ENCODE results near the gene ADSS2.

The ADSS2 gene

DNA sequence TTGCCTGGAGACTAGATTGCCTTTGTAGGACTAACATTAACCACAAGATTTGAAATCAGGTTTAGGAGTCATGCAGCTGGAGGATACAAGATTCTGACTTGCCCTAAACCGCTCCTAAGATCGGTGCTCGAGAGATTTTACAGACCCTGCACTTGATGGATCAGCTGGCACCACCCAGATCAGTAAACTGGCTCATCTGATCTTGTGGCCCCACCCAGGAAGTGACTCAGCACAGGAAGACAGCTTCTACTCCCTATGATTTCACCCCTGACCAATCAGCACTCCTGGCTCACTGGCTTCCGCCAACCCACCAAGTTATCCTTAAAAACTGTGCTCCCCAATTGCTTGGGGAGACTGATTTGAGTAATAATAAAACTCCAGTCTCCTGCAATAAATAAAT is 8.5 kb upstream of the ADSS2 start:
- Histone ChIP-seq H3K4me1 (ENCODE audit: control insufficient read depth in 2 of 2, insufficient read depth in 2 of 2, low read length in 2 of 2) (peaks cover 4 to 5% of the 10 kb centered on the region in 2 donors), H3K27me3 (ENCODE audit: control insufficient read depth in 2 of 2, insufficient read depth in 2 of 2, low read length in 2 of 2) (no peaks in the 10 kb centered on the region), H3K9me3 (ENCODE audit: control insufficient read depth in 2 of 2, low read length in 2 of 2) (no peaks in the 10 kb centered on the region), H3K9ac (ENCODE audit: low read depth in 1 of 2, low read length in 2 of 2) (no peak overlapping the region), H3K27ac (ENCODE audit: low read depth in 2 of 2, low read length in 2 of 2) (no peak overlapping the region), H3K36me3 (ENCODE audit: control insufficient read depth in 2 of 2, insufficient read depth in 2 of 2, low read length in 2 of 2) (no peaks in the 10 kb centered on the region), H3K4me3 (ENCODE audit: low read length in 2 of 2) (no peak overlapping the region)

DNA sequence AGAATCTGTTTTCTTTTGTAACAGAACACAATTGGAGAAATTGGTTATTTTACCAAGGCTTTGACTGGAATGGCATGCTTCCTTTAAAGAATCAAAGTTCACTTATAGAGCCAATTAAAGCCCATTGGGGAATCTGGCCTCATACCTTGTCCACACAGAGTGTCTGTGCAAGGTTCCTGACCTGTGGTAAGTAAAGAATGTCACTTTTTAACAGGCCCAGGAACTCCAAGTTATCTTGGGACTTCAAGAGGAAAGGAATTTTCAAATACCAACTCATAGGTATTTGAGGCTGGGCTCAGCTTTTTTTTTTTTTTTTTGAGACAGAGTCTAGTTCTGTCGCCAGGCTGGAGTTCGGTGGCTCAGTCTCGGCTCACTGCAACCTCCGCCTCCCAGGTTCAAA is 7.1 kb upstream of the ADSS2 start:
- Histone ChIP-seq H3K27me3 (ENCODE audit: control insufficient read depth in 2 of 2, insufficient read depth in 2 of 2, low read length in 2 of 2) (no peaks in the 10 kb centered on the region), H3K27ac (ENCODE audit: low read depth in 2 of 2, low read length in 2 of 2) (no peak overlapping the region), H3K36me3 (ENCODE audit: control insufficient read depth in 2 of 2, insufficient read depth in 2 of 2, low read length in 2 of 2) (no peaks in the 10 kb centered on the region), H3K9ac (ENCODE audit: low read depth in 1 of 2, low read length in 2 of 2) (no peak overlapping the region), H3K4me3 (ENCODE audit: low read length in 2 of 2) (no peak overlapping the region), H3K4me1 (ENCODE audit: control insufficient read depth in 2 of 2, insufficient read depth in 2 of 2, low read length in 2 of 2) (peaks cover 4 to 5% of the 10 kb centered on the region in 2 donors), H3K9me3 (ENCODE audit: control insufficient read depth in 2 of 2, low read length in 2 of 2) (no peaks in the 10 kb centered on the region)

DNA sequence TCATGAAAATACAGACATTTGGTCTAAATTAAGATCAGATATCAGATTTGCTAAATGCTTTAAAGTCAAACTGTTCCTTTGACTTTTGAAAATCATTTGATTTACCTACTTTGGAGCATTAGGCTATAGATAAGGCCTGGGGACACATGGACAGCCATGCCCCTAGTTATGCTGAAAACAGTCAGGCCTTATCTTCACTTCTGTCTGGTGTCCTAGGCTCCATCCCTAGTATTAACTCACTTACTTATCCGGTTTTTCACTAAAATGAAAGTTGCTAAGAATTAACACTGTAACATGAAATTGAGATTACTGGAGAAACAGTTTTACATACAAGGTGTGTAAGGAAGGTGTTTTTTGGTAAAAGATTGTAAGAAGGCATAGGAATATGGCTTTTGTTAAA is 4.9 kb upstream of the ADSS2 start:
- no peaks in the 10 kb centered on the region for H3K36me3 ChIP-seq (ENCODE audit: control insufficient read depth in 2 of 2, insufficient read depth in 2 of 2, low read length in 2 of 2)
- no peak overlapping the region for H3K9ac ChIP-seq (ENCODE audit: low read depth in 1 of 2, low read length in 2 of 2)
- H3K27ac ChIP-seq (ENCODE audit: low read depth in 2 of 2, low read length in 2 of 2), result no peak overlapping the region
- no peaks in the 10 kb centered on the region for H3K27me3 ChIP-seq (ENCODE audit: control insufficient read depth in 2 of 2, insufficient read depth in 2 of 2, low read length in 2 of 2)
- H3K4me1 ChIP-seq (ENCODE audit: control insufficient read depth in 2 of 2, insufficient read depth in 2 of 2, low read length in 2 of 2), result peaks cover 4 to 5% of the 10 kb centered on the region in 2 donors
- no peaks in the 10 kb centered on the region for H3K9me3 ChIP-seq (ENCODE audit: control insufficient read depth in 2 of 2, low read length in 2 of 2)
- no peak overlapping the region for H3K4me3 ChIP-seq (ENCODE audit: low read length in 2 of 2)

DNA sequence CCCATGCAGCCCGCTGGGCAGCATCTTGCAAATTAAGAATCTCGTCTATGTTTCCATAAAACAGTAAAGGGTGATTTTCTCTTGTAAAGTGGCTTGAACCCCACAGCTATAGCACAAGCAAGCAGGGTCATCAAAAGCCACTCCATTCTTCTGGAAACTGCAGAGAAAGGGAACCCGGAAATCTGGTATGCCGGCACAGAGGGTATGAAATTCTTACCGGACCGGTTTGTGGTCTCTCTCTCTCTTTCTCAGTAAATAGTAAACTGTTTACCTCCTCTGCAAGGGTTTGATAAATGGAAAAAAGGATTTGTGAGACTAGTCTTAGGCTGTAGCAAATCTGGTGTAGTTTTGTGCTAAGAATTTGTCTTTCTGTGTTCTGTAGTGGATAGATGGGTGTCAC is 2.7 kb upstream of the ADSS2 start:
- no peaks in the 10 kb centered on the region for H3K27me3 ChIP-seq (ENCODE audit: control insufficient read depth in 2 of 2, insufficient read depth in 2 of 2, low read length in 2 of 2)
- peaks cover 0 to 2% of the 10 kb centered on the region in 2 donors for H3K36me3 ChIP-seq (ENCODE audit: control insufficient read depth in 2 of 2, insufficient read depth in 2 of 2, low read length in 2 of 2)
- H3K4me1 ChIP-seq (ENCODE audit: control insufficient read depth in 2 of 2, insufficient read depth in 2 of 2, low read length in 2 of 2), result peaks cover 8 to 10% of the 10 kb centered on the region in 2 donors
- H3K4me3 ChIP-seq (ENCODE audit: low read length in 2 of 2), result no peak overlapping the region
- H3K27ac ChIP-seq (ENCODE audit: low read depth in 2 of 2, low read length in 2 of 2), result no peak overlapping the region
- no peak overlapping the region for H3K9ac ChIP-seq (ENCODE audit: low read depth in 1 of 2, low read length in 2 of 2)
- H3K9me3 ChIP-seq (ENCODE audit: control insufficient read depth in 2 of 2, low read length in 2 of 2), result no peaks in the 10 kb centered on the region

DNA sequence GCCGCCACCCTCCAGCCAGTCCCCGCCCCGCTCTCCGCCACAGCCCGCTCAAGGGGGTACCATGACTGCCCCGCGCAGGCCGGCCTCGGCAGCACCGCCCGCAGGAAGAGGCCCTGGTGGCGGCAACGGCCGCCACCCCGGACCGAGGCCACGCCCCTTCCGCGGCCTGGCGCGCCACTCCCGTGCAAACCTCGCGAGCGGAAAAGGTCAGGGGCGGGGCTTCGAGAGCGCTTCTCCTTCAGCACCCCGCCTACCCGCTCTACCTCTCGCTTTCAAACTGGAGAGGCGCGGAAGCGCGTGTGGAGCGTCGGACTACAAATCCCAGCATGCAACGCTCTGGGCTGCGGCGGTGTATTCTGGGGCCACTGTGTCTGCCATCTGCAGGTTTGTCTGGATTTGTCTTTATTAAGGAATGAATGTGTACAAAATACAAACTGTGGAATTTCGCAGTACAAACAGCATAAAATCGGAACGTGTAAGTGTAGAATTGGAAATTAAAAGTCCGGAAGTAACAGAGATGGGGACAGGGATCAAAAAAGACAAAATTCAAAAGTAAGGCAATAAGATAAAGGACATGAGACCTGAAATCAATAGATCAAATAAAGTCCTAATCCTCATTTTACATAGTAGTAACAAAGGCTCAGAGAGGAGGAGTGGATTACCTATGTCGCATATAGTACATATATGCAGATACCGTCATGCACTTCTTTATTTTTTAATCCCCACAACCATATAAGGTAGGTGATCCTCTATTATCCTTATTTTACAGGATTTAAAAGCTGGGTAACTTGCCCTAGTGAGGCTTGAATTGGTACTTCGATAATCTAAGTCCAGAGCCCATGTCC is 464 bp upstream of the ADSS2 start:
- H3K27me3 ChIP-seq (ENCODE audit: control insufficient read depth in 2 of 2, insufficient read depth in 2 of 2, low read length in 2 of 2), result no peaks in the 10 kb centered on the region
- H3K9ac ChIP-seq (ENCODE audit: low read depth in 1 of 2, low read length in 2 of 2), result no peak overlapping the region
- H3K4me3 ChIP-seq (ENCODE audit: low read length in 2 of 2), result peak overlapping the region; percentile 71 to 98
- peak overlapping the region; percentile 97 to 98 for H3K27ac ChIP-seq (ENCODE audit: low read depth in 2 of 2, low read length in 2 of 2)
- H3K9me3 ChIP-seq (ENCODE audit: control insufficient read depth in 2 of 2, low read length in 2 of 2), result no peaks in the 10 kb centered on the region
- peaks cover 0 to 2% of the 10 kb centered on the region in 2 donors for H3K36me3 ChIP-seq (ENCODE audit: control insufficient read depth in 2 of 2, insufficient read depth in 2 of 2, low read length in 2 of 2)
- H3K4me1 ChIP-seq (ENCODE audit: control insufficient read depth in 2 of 2, insufficient read depth in 2 of 2, low read length in 2 of 2), result peaks cover 8 to 10% of the 10 kb centered on the region in 2 donors

DNA sequence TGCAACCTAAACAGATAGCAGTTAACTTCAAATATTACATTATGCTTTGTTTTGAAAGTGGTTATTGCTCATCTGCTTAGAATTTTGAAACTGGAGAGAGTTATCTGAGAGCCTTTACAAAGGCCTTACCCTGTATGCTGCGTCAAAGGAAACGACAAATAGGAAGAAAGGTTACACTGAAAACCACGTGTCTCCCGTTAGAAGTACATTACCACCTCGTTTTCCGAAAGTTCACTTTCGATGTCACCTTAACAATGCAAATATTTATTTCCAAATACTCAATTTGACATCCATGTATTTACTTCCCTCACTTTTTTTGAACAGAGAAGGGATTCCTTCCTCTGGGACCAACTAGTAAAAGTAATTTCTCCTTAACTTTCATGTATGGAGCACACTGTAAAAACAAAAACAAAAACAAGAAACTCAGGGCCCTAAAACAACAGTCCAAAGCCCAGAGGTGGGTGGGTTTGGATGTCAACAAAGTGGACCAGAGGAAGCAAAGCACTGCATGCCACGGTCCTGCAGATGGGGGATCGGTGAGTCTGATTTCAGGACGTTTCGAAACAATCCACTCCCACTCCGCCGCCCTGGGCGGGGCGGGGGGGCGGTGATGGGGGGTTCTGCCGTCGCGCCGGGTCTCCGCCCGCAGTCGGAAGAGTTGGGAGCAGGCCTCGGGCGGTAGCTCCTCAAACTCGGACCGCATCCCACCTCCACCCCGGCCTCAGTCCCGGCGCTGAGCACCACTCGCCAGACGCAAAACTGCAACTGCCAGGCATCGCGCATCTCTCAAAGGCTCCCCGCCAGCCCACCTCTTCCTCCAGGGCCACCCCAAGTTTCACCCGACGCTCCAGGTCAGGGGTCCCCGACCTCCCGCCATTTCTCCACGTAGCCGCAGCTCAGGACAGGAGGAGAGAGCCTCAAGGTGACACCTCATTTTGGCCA is 841 bp downstream of the ADSS2 start:
- Histone ChIP-seq H3K9ac (ENCODE audit: low read depth in 1 of 2, low read length in 2 of 2) (peak overlapping the region; percentile 91 to 98), H3K27me3 (ENCODE audit: control insufficient read depth in 2 of 2, insufficient read depth in 2 of 2, low read length in 2 of 2) (no peaks in the 10 kb centered on the region), H3K4me1 (ENCODE audit: control insufficient read depth in 2 of 2, insufficient read depth in 2 of 2, low read length in 2 of 2) (peaks cover 8 to 13% of the 10 kb centered on the region in 2 donors)

DNA sequence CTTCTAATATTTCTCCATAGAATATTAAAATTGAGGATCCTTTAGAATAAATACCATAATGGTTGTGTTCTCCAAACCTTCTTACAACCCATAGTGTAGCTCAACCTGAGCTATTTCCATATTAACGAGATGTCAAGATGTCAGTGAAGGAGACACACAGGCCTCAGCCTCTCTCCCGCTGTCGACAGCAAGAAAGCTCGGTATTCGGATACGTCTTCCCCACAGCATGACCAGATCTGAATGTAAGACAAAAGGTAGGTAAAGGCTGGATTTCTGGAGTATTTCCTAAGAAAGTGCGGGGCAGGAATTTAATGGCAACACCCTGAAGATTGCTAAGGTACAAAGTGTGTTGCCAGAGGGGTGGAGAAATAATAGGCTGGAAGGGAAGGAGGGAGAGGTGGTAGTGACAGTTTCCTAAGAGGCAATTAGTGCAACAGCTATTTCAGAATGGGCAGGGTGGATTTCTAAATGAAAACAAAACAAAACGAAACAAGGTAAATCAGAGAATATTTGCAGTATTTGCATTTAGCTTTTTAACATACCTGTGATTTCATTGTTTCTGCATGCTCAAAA is 1.7 kb downstream of the ADSS2 start:
- H3K27me3 ChIP-seq (ENCODE audit: control insufficient read depth in 2 of 2, insufficient read depth in 2 of 2, low read length in 2 of 2), result no peaks in the 10 kb centered on the region
- no peaks in the 10 kb centered on the region for H3K9me3 ChIP-seq (ENCODE audit: control insufficient read depth in 2 of 2, low read length in 2 of 2)
- H3K27ac ChIP-seq (ENCODE audit: low read depth in 2 of 2, low read length in 2 of 2), result peak overlapping the region; percentile 97 to 98
- peaks cover 8 to 15% of the 10 kb centered on the region in 2 donors for H3K4me1 ChIP-seq (ENCODE audit: control insufficient read depth in 2 of 2, insufficient read depth in 2 of 2, low read length in 2 of 2)
- H3K9ac ChIP-seq (ENCODE audit: low read depth in 1 of 2, low read length in 2 of 2), result peak overlapping the region in 1 of 2 donors; percentile 91
- peak overlapping the region; percentile 92 to 98 for H3K4me3 ChIP-seq (ENCODE audit: low read length in 2 of 2)
- H3K36me3 ChIP-seq (ENCODE audit: control insufficient read depth in 2 of 2, insufficient read depth in 2 of 2, low read length in 2 of 2), result peaks cover 0 to 2% of the 10 kb centered on the region in 2 donors

More for the DNA sequence above, 841 bp downstream of the ADSS2 start:
- Histone ChIP-seq H3K27ac (ENCODE audit: low read depth in 2 of 2, low read length in 2 of 2) (peak overlapping the region; percentile 97 to 98), H3K4me3 (ENCODE audit: low read length in 2 of 2) (peak overlapping the region; percentile 92 to 98), H3K36me3 (ENCODE audit: control insufficient read depth in 2 of 2, insufficient read depth in 2 of 2, low read length in 2 of 2) (peaks cover 0 to 2% of the 10 kb centered on the region in 2 donors), H3K9me3 (ENCODE audit: control insufficient read depth in 2 of 2, low read length in 2 of 2) (no peaks in the 10 kb centered on the region)

DNA sequence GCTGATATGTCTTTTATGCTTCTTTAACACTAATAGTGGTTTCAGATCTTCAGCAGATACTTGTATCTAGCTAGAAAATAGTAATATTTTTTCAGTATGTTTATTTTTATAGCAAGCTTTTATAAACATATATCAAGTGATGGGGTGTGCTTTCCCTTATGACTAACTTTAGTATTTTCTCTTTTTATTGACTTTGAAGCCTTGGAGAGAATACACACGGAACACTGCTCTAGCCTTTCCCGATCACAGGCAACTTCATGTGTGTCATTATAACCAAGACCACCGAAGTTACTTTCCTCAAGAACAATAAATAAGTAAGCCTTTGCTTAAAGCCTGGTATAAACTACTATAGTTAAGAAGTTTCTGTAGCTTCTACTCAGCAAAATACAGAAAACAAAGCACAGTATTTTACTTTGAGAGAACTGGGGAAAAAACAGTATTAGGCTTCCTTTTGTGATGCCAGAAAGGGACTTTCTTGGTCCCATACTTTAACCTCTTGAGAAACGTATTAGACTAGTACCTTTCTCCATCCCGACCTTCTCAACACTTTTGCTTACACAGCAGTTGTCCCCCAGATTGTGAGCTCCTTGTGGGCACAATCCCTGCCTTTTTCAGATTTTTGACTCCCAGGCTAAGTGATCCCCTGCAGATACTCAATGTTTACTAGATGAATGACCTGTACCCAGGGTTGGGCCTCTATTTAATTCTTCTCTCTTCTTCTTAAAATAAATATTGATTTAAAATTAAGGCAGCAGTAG is 3.3 kb downstream of the ADSS2 start:
- peaks cover 8 to 15% of the 10 kb centered on the region in 2 donors for H3K4me1 ChIP-seq (ENCODE audit: control insufficient read depth in 2 of 2, insufficient read depth in 2 of 2, low read length in 2 of 2)
- peaks cover 0 to 2% of the 10 kb centered on the region in 2 donors for H3K36me3 ChIP-seq (ENCODE audit: control insufficient read depth in 2 of 2, insufficient read depth in 2 of 2, low read length in 2 of 2)
- no peaks in the 10 kb centered on the region for H3K27me3 ChIP-seq (ENCODE audit: control insufficient read depth in 2 of 2, insufficient read depth in 2 of 2, low read length in 2 of 2)
- no peaks in the 10 kb centered on the region for H3K9me3 ChIP-seq (ENCODE audit: control insufficient read depth in 2 of 2, low read length in 2 of 2)
- no peak overlapping the region for H3K9ac ChIP-seq (ENCODE audit: low read depth in 1 of 2, low read length in 2 of 2)
- no peak overlapping the region for H3K4me3 ChIP-seq (ENCODE audit: low read length in 2 of 2)
- no peak overlapping the region for H3K27ac ChIP-seq (ENCODE audit: low read depth in 2 of 2, low read length in 2 of 2)

DNA sequence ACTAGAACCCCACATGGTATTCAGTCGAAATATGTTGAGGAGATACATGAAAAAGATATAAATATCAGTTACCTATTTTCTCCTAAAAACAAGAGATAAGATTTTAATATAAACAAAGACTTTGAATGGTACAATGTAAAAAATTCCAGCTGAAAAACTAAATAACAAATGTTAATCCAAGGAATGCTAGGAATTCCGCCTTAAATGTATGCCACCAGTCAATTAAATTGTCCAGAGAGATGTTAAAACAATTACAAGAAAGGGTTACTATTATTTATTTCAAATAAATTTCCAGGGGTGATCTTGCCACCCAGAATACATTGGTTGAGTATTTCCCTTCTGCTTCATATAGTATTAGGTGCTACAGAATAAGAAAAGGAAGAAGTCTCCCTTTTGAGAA is 4.2 kb downstream of the ADSS2 start:
- no peaks in the 10 kb centered on the region for H3K27me3 ChIP-seq (ENCODE audit: control insufficient read depth in 2 of 2, insufficient read depth in 2 of 2, low read length in 2 of 2)
- H3K9ac ChIP-seq (ENCODE audit: low read depth in 1 of 2, low read length in 2 of 2), result no peak overlapping the region
- H3K36me3 ChIP-seq (ENCODE audit: control insufficient read depth in 2 of 2, insufficient read depth in 2 of 2, low read length in 2 of 2), result peaks cover 0 to 2% of the 10 kb centered on the region in 2 donors
- H3K4me1 ChIP-seq (ENCODE audit: control insufficient read depth in 2 of 2, insufficient read depth in 2 of 2, low read length in 2 of 2), result peaks cover 8 to 15% of the 10 kb centered on the region in 2 donors
- H3K4me3 ChIP-seq (ENCODE audit: low read length in 2 of 2), result no peak overlapping the region
- H3K27ac ChIP-seq (ENCODE audit: low read depth in 2 of 2, low read length in 2 of 2), result no peak overlapping the region
- H3K9me3 ChIP-seq (ENCODE audit: control insufficient read depth in 2 of 2, low read length in 2 of 2), result no peaks in the 10 kb centered on the region
